ENCODE data around the gene AKNA. TPM values are rescaled to one million over a fixed set of nuclear protein-coding genes. Genes with fewer than 3 reads are reported as not detected.

Gene AKNA
- total RNA-seq, 2 donors from 2014 or later, result 7.3 to 11.9 TPM

- H3K4me3 ChIP-seq, result no peak overlapping the region
- 71 to 84% methylated on average over 8 to 11 of the region's 11 CpGs for whole genome bisulfite sequencing, 2 donors
- H3K27me3 ChIP-seq, result no peaks in the 10 kb centered on the region
- H3K36me3 ChIP-seq (replicated peaks in 1 of 2; ENCODE audit: insufficient read depth in 1 of 2, low read depth in 2 of 2), result no peaks in the 10 kb centered on the region
- peak overlapping the region in 2 of 4 donors; percentile 58 to 77 for H3K27ac ChIP-seq
- no peaks in the 10 kb centered on the region for H3K9me3 ChIP-seq
- TF ChIP-seq POLR2A (IDR thresholded peaks at IDR 0.05), result peak in 2 of 3 donors; percentile 36 to 59
- TF ChIP-seq, protein P1, sequence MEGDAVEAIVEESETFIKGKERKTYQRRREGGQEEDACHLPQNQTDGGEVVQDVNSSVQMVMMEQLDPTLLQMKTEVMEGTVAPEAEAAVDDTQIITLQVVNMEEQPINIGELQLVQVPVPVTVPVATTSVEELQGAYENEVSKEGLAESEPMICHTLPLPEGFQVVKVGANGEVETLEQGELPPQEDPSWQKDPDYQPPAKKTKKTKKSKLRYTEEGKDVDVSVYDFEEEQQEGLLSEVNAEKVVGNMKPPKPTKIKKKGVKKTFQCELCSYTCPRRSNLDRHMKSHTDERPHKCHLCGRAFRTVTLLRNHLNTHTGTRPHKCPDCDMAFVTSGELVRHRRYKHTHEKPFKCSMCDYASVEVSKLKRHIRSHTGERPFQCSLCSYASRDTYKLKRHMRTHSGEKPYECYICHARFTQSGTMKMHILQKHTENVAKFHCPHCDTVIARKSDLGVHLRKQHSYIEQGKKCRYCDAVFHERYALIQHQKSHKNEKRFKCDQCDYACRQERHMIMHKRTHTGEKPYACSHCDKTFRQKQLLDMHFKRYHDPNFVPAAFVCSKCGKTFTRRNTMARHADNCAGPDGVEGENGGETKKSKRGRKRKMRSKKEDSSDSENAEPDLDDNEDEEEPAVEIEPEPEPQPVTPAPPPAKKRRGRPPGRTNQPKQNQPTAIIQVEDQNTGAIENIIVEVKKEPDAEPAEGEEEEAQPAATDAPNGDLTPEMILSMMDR (IDR thresholded peaks at IDR 0.05), result no peak
- H3K4me1 ChIP-seq, result peaks cover 7% of the 10 kb centered on the region
- intact Hi-C loops (cut with DNase I), result no loop called here
- DNase-seq (peak; percentile 31 to 84 (median 45)), ATAC-seq (peak; percentile 24)
Measured at GRCh38 chr9:114385397-114386181, 2.2 kb downstream of the AKNA start.

DNA sequence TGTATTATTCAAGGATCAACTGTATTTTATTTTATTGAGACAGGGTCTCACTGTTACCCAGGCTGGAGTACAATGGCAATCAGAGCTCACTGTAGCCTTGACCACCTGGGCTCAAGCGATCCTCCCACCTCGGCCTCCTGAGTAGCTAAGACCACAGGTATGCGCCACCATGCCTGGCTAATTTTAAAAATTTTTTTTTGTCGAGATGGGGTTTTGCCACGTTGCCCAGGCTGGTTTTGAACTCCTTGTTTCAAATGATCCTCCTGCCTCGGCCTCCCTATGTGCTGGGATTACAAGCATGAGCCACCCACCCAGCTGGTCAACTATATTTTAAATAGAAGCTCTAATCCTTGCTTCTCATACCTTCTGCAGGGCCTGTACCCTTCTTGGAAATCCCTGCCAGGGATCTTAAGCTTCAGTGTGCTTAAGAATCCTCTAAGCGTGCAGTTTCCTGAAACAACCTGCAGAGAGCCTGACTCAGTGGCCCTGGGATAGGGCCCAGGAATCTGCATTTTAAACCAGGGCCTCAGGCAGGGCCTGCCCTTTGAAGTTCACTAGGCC, 2.9 kb downstream of the AKNA start:
- TF ChIP-seq, protein P1 (IDR thresholded peaks at IDR 0.05), result no peak
- no peak for TF ChIP-seq POLR2A (IDR thresholded peaks at IDR 0.05)
- DNase-seq (no peak), ATAC-seq (no peak)
- WGBS, 2 donors, result 76 to 87% methylated on average over 7 of the region's 7 CpGs
- Histone ChIP-seq H3K27me3 (no peaks in the 10 kb centered on the region), H3K27ac (peak overlapping the region in 2 of 4 donors; percentile 58 to 76), H3K4me1 (peaks cover 7% of the 10 kb centered on the region), H3K36me3 (replicated peaks in 1 of 2; ENCODE audit: insufficient read depth in 1 of 2, low read depth in 2 of 2) (no peaks in the 10 kb centered on the region), H3K4me3 (no peak overlapping the region), H3K9me3 (no peaks in the 10 kb centered on the region)
- intact Hi-C loops (cut with DNase I), result no loop called here

- ATAC-seq, result no peak
- no peaks in the 10 kb centered on the region for H3K9me3 ChIP-seq
- H3K36me3 ChIP-seq (replicated peaks in 1 of 2; ENCODE audit: insufficient read depth in 1 of 2, low read depth in 2 of 2), result no peaks in the 10 kb centered on the region
- H3K4me3 ChIP-seq, result no peak overlapping the region
- peak overlapping the region in 1 of 4 donors; percentile 76 for H3K27ac ChIP-seq
- no peak for DNase-seq
- TF ChIP-seq, protein P1 (IDR thresholded peaks at IDR 0.05), result no peak
- TF ChIP-seq POLR2A (IDR thresholded peaks at IDR 0.05), result no peak
- H3K27me3 ChIP-seq, result no peaks in the 10 kb centered on the region
- 37 to 52% methylated on average over 1 of the region's 1 CpG for WGBS, 2 donors
- intact Hi-C loops (cut with DNase I), result no loop called here
- H3K4me1 ChIP-seq, result peaks cover 7% of the 10 kb centered on the region
Measured at GRCh38 chr9:114384341-114384740, 3.4 kb downstream of the AKNA start.

- no peak for ATAC-seq
- Histone ChIP-seq H3K27me3 (no peaks in the 10 kb centered on the region), H3K36me3 (replicated peaks in 1 of 2; ENCODE audit: insufficient read depth in 1 of 2, low read depth in 2 of 2) (no peaks in the 10 kb centered on the region), H3K9me3 (no peaks in the 10 kb centered on the region), H3K4me1 (peaks cover 7% of the 10 kb centered on the region), H3K4me3 (no peak overlapping the region), H3K27ac (peak overlapping the region in 2 of 4 donors; percentile 18 to 36)
- whole genome bisulfite sequencing, 2 donors, result 70 to 74% methylated on average over 8 of the region's 8 CpGs
- TF ChIP-seq, protein P1 (IDR thresholded peaks at IDR 0.05), result no peak
- no peak for TF ChIP-seq POLR2A (IDR thresholded peaks at IDR 0.05)
- intact Hi-C loops (cut with DNase I), result no loop called here
- DNase-seq, result no peak
Measured at GRCh38 chr9:114383521-114384231, 4.1 kb downstream of the AKNA start.
